HepG2 (cell line): ENCODE measurements around the gene PTX4. TPM values are rescaled to one million over a fixed set of nuclear protein-coding genes. Genes with fewer than 3 reads are reported as not detected.

Source experiments
- ADNP ChIP-seq: sonication (generic); formaldehyde crosslinking; IDR thresholded peaks from 2 replicates; pipeline ENCODE4 v1.4.0; 2020; ENCODE audit warnings: missing genetic modification reagents
- ATF7 ChIP-seq, 2 experiments: fragments of 450-650 bp in 1 of 2; sonication (generic) in 1 of 2; formaldehyde crosslinking in 1 of 2; IDR thresholded peaks; 2 replicates each; pipeline versions ENCODE4 v1.4.0 to v1.6.1; 2016 to 2020; ENCODE audit warnings: antibody characterized with exemption in 1 of 2, mild to moderate bottlenecking in 1 of 2, missing genetic modification reagents in 1 of 2
- CENPX ChIP-seq: sonication (generic); formaldehyde crosslinking; IDR thresholded peaks from 2 replicates; pipeline ENCODE4 v1.9.0; 2021; ENCODE audit warnings: mild to moderate bottlenecking, missing genetic modification reagents, moderate library complexity
- E2F5 ChIP-seq: sonication (generic); formaldehyde crosslinking; conservative IDR thresholded peaks from 2 replicates; pipeline ENCODE4 v1.4.0; 2020; ENCODE audit warnings: missing genetic modification reagents
- KIAA2018 ChIP-seq: sonication (generic); formaldehyde crosslinking; IDR thresholded peaks from 2 replicates; pipeline ENCODE4 v1.5.0; 2020; ENCODE audit warnings: mild to moderate bottlenecking, missing genetic modification reagents, borderline replicate concordance
- ZNF280D ChIP-seq: sonication (generic); formaldehyde crosslinking; IDR thresholded peaks from 2 replicates; pipeline ENCODE4 v1.5.1; 2020; ENCODE audit warnings: mild to moderate bottlenecking, missing genetic modification reagents
- ZNF563 ChIP-seq: sonication (generic); formaldehyde crosslinking; IDR thresholded peaks from 2 replicates; pipeline ENCODE4 v1.8.0; 2022; ENCODE audit warnings: mild to moderate bottlenecking, moderate library complexity, missing genetic modification reagents
- ZSCAN22 ChIP-seq: sonication (generic); formaldehyde crosslinking; IDR thresholded peaks from 2 replicates; pipeline ENCODE4 v1.4.0; 2020; ENCODE audit warnings: mild to moderate bottlenecking, missing genetic modification reagents
- polyA plus RNA-seq, 8 experiments: library from polyadenylated mRNA; depleted of rRNA in 3 of 8; stranded (reverse) in 7 of 8; unstranded in 1 of 8; fragments of >200 nt; fragmentation: Illumina TruSeq in 4 of 8; extraction: Trizol in 4 of 8; gene quantifications; 2 replicates each; pipeline versions ENCODE4 v1.2.1 to v1.2.3, GENCODE V29; 2011 to 2016; ENCODE audit warnings: low read depth in 4 of 8, missing spikeins in 1 of 8, mixed read lengths in 1 of 8; ENCODE audit not compliant: insufficient read depth in 1 of 8
- total RNA-seq, 5 experiments: library from RNA; depleted of rRNA; stranded (reverse); fragments of >200 nt; fragmentation: Illumina TruSeq; extraction: Trizol; gene quantifications; 2 replicates each; pipeline ENCODE4 v1.2.3, GENCODE V29; 2016; ENCODE audit warnings: low read depth in 1 of 5

Gene PTX4
- total and polyA plus RNA-seq, 2 of the 13 experiments (the other 11 are each of a cell fraction or from before 2014, with no cell fraction given), result 0.04 TPM; not detected in 1

- no peak for TF ChIP-seq KIAA2018 (CRISPR knock-in tag)
- TF ChIP-seq E2F5 (CRISPR knock-in tag), result peak; percentile 59
- TF ChIP-seq ZNF563 (CRISPR knock-in tag), result no peak; the same call in 1 of the 2 replicates
- no peak for TF ChIP-seq ATF7 (IDR thresholded peaks at IDR 0.05)
- TF ChIP-seq ATF7 (CRISPR knock-in tag; IDR thresholded peaks at IDR 0.05), result no peak
- TF ChIP-seq ZNF280D (CRISPR knock-in tag), result no peak
- no peak for TF ChIP-seq ADNP (CRISPR knock-in tag)
- no peak for TF ChIP-seq ZSCAN22
- no peak for TF ChIP-seq CENPX
Measured at GRCh38 chr16:1492923-1493745, 4.4 kb upstream of the PTX4 start, which contains the start of gene TELO2 (continued).
